ENCODE measurements around the gene EHMT2. TPM values are rescaled to one million over a fixed set of nuclear protein-coding genes. Genes with fewer than 3 reads are reported as not detected.

The EHMT2 gene
- total and polyA plus RNA-seq, 2 of the 8 experiments (the other 6 are each of a cell fraction or from before 2014, with no cell fraction given) = 125 to 177 TPM

DNA sequence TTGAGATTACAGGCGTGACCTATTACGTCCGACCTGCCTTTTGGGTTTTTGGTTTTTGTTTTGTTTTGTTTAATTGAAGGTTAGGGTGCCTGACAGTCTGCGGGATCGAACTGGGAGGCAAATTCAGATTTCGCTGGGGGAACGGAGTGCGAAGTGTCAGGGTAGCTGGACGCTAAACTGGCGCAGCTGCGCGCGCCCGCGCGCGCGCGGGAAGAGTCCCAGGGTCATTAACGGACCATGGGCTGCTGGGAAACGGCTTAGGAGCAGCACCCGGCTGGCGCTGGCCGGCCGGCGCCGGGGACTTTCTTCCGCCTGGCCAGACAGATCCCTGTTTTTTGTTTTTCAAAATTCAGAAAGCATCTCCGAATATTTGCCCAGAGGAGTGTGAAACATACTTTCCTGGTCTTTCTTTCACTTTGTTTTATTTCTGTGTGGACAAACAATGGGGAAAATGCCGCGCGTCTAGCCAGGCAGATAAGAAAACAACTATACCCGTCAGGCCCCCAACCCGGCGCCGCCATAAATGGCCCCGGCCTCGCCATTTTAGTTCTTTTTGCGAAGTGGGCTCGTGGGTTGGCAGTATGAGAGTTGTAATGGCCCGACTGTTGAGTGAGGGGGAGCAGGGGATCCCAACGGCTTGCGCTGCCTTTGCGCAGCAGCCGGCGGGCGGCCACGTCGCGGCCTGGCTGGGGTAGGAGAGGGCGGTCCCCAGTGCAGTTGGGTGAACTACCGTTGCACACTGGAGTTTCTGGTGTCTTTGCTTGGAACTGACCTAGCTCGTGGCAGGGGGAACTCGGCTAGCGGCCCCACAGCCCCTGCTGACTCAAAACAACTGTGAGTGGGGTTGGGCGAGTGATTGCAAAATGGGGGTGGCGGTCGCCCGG, 62.9 kb downstream of the EHMT2 start (continued):
- TF ChIP-seq, protein P1, sequence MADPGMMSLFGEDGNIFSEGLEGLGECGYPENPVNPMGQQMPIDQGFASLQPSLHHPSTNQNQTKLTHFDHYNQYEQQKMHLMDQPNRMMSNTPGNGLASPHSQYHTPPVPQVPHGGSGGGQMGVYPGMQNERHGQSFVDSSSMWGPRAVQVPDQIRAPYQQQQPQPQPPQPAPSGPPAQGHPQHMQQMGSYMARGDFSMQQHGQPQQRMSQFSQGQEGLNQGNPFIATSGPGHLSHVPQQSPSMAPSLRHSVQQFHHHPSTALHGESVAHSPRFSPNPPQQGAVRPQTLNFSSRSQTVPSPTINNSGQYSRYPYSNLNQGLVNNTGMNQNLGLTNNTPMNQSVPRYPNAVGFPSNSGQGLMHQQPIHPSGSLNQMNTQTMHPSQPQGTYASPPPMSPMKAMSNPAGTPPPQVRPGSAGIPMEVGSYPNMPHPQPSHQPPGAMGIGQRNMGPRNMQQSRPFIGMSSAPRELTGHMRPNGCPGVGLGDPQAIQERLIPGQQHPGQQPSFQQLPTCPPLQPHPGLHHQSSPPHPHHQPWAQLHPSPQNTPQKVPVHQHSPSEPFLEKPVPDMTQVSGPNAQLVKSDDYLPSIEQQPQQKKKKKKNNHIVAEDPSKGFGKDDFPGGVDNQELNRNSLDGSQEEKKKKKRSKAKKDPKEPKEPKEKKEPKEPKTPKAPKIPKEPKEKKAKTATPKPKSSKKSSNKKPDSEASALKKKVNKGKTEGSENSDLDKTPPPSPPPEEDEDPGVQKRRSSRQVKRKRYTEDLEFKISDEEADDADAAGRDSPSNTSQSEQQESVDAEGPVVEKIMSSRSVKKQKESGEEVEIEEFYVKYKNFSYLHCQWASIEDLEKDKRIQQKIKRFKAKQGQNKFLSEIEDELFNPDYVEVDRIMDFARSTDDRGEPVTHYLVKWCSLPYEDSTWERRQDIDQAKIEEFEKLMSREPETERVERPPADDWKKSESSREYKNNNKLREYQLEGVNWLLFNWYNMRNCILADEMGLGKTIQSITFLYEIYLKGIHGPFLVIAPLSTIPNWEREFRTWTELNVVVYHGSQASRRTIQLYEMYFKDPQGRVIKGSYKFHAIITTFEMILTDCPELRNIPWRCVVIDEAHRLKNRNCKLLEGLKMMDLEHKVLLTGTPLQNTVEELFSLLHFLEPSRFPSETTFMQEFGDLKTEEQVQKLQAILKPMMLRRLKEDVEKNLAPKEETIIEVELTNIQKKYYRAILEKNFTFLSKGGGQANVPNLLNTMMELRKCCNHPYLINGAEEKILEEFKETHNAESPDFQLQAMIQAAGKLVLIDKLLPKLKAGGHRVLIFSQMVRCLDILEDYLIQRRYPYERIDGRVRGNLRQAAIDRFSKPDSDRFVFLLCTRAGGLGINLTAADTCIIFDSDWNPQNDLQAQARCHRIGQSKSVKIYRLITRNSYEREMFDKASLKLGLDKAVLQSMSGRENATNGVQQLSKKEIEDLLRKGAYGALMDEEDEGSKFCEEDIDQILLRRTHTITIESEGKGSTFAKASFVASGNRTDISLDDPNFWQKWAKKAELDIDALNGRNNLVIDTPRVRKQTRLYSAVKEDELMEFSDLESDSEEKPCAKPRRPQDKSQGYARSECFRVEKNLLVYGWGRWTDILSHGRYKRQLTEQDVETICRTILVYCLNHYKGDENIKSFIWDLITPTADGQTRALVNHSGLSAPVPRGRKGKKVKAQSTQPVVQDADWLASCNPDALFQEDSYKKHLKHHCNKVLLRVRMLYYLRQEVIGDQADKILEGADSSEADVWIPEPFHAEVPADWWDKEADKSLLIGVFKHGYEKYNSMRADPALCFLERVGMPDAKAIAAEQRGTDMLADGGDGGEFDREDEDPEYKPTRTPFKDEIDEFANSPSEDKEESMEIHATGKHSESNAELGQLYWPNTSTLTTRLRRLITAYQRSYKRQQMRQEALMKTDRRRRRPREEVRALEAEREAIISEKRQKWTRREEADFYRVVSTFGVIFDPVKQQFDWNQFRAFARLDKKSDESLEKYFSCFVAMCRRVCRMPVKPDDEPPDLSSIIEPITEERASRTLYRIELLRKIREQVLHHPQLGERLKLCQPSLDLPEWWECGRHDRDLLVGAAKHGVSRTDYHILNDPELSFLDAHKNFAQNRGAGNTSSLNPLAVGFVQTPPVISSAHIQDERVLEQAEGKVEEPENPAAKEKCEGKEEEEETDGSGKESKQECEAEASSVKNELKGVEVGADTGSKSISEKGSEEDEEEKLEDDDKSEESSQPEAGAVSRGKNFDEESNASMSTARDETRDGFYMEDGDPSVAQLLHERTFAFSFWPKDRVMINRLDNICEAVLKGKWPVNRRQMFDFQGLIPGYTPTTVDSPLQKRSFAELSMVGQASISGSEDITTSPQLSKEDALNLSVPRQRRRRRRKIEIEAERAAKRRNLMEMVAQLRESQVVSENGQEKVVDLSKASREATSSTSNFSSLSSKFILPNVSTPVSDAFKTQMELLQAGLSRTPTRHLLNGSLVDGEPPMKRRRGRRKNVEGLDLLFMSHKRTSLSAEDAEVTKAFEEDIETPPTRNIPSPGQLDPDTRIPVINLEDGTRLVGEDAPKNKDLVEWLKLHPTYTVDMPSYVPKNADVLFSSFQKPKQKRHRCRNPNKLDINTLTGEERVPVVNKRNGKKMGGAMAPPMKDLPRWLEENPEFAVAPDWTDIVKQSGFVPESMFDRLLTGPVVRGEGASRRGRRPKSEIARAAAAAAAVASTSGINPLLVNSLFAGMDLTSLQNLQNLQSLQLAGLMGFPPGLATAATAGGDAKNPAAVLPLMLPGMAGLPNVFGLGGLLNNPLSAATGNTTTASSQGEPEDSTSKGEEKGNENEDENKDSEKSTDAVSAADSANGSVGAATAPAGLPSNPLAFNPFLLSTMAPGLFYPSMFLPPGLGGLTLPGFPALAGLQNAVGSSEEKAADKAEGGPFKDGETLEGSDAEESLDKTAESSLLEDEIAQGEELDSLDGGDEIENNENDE (IDR thresholded peaks at IDR 0.05; ENCODE audit: insufficient replicate concordance, low read length) = no peak
- TF ChIP-seq RAD21 (IDR thresholded peaks at IDR 0.05 in 1 of 2, conservative IDR thresholded peaks at IDR 0.05 in 1 of 2; ENCODE audit: low read depth in 2 of 2, low read length in 2 of 2) (no peak), NRF1 (IDR thresholded peaks at IDR 0.05; ENCODE audit: low read depth, low read length) (peak; percentile 41; the same call in 1 of the 2 replicates), POLR2AphosphoS5 (IDR thresholded peaks at IDR 0.05; ENCODE audit: low read depth, low read length) (peak; percentile 97), POU5F1 (IDR thresholded peaks at IDR 0.05; ENCODE audit: low read depth, low read length) (0 out of 2 replicates have a peak, but pooled peaks have one; percentile 36), POLR2A (IDR thresholded peaks at IDR 0.05; ENCODE audit: control extremely low read depth in 1 of 2, low read depth in 2 of 2, low read length in 2 of 2) (peak; percentile 98 to 99), SIN3A (conservative IDR thresholded peaks at IDR 0.05 in 1 of 2, IDR thresholded peaks at IDR 0.05 in 1 of 2; ENCODE audit: low read depth in 1 of 2, low read length in 2 of 2) (peak; percentile 76 to 78; a peak in 2 of 4 replicates), SRF (IDR thresholded peaks at IDR 0.05; ENCODE audit: low read depth, low read length) (no peak), SP2 (IDR thresholded peaks at IDR 0.05; ENCODE audit: low read length) (no peak), YY1 (IDR thresholded peaks at IDR 0.05; ENCODE audit: low read depth, low read length) (peak; percentile 95)

Data from H1 (cell line).